HG03064 (cell line): ENCODE results near the gene U2AF1.
A peak's percentile ranks its signal among the peaks of the same experiment; 100 is the strongest.
"Not testable (repeated sequence)": the region's sequence is repeated elsewhere in the genome, so short reads cannot be mapped to it uniquely, and the experiment has no call there.

ENCODE experiments used
- ATAC-seq: cut with Tn5 transposase; IDR thresholded peaks from one replicate; pipeline ENCODE4 v1.9.1; 2021; ENCODE audit warnings: low read depth; ENCODE audit not compliant: unreplicated experiment

Gene U2AF1

GRCh38 chr21:43106965-43107793, at the start of gene U2AF1:
Gene U2AF1, minus strand, starts transcription at chr21:43107570. Its CDS starts 76 bp downstream, at chr21:43107494.
- ATAC-seq = peak; percentile 53

- not testable (repeated sequence) for ATAC-seq
These were observed 46.2 kb upstream of the U2AF1 start for GRCh38 chr21:43153601-43154000.

- not testable (repeated sequence) for ATAC-seq
These were observed 42.0 kb upstream of the U2AF1 start for GRCh38 chr21:43149344-43149743.

GRCh38 chr21:43147999-43148398, 40.6 kb upstream of the U2AF1 start:
- ATAC-seq = not testable (repeated sequence)

- ATAC-seq = not testable (repeated sequence)
These were observed 39.3 kb upstream of the U2AF1 start for GRCh38 chr21:43146637-43147036.

- ATAC-seq = not testable (repeated sequence)
These were observed 34.0 kb upstream of the U2AF1 start for GRCh38 chr21:43141407-43141806.

GRCh38 chr21:43138944-43139343, 31.6 kb upstream of the U2AF1 start:
- not testable (repeated sequence) for ATAC-seq

- ATAC-seq = not testable (repeated sequence)
These were observed 27.1 kb upstream of the U2AF1 start for GRCh38 chr21:43134520-43134919.

GRCh38 chr21:43130094-43130493, 22.7 kb upstream of the U2AF1 start:
- ATAC-seq = not testable (repeated sequence)

- ATAC-seq = not testable (repeated sequence)
These were observed 8.6 kb upstream of the U2AF1 start for GRCh38 chr21:43115956-43116355.

GRCh38 chr21:43114483-43114882, 7.1 kb upstream of the U2AF1 start:
- ATAC-seq = not testable (repeated sequence)

- not testable (repeated sequence) for ATAC-seq
These were observed 1.6 kb upstream of the U2AF1 start for GRCh38 chr21:43109006-43109405.

- not testable (repeated sequence) for ATAC-seq
These were observed 807 bp upstream of the U2AF1 start for GRCh38 chr21:43108177-43108576.

- not testable (repeated sequence) for ATAC-seq
These were observed 396 bp upstream of the U2AF1 start for GRCh38 chr21:43107794-43108137.

GRCh38 chr21:43104642-43105041, 2.7 kb downstream of the U2AF1 start:
- ATAC-seq = not testable (repeated sequence)

- not testable (repeated sequence) for ATAC-seq
These were observed 5.1 kb downstream of the U2AF1 start for GRCh38 chr21:43102281-43102680.

GRCh38 chr21:43101676-43102075, 5.7 kb downstream of the U2AF1 start:
- not testable (repeated sequence) for ATAC-seq

- ATAC-seq = not testable (repeated sequence)
These were observed 6.4 kb downstream of the U2AF1 start for GRCh38 chr21:43101000-43101399.

- not testable (repeated sequence) for ATAC-seq
These were observed 15.3 kb downstream of the U2AF1 start for GRCh38 chr21:43091979-43092614.

GRCh38 chr21:43090947-43091346, 16.4 kb downstream of the U2AF1 start:
- ATAC-seq = not testable (repeated sequence)

- not testable (repeated sequence) for ATAC-seq
These were observed 17.9 kb downstream of the U2AF1 start for GRCh38 chr21:43089463-43089862.
